ENCODE measurements around the gene AGA.

AGA gene

DNA sequence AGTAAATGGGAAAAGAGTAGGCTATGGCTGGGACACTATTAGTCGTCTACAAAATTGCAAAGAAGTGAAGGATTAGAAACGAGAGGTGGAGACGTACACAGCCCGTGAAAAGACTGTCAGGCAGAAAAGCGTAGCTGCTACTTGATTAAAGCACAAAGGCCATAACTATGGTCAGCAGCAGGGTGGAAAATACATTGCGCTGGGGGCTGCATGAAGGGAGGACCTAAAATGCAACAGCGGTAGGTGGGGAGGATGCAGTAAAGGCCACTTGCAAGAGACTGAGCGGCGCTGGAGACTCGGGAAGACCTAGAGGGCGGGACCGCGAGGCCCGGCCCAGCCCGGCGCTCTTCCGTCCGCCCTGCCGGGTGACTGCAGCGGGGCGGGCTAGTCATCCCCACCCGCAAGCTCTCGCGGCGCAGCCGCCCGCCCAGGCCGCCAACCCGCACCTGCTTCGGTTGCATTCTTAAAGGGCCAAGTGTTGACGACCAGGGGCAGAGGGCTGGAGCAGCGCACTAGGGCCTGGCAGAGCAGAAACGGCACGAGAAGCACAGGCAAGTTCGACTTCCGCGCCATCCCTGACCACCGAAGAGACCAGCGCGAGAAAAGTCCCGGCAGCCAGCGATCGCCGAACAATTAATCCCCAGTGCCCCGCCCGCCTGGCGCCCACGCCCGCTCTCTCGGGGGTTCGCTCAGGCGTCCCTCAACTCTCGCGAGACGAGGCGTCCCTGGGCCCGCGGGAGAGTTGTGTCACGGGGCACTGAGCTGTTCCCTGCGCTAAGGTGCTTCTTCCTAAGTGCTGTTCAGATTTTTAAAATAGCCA lies at the start of gene AGA:
Gene AGA (minus strand): TSS at position 635 of the 820 bp plus-strand sequence. CDS start 62 bp downstream, at position 573.
- Mint-ChIP-seq H3K4me1 (peaks cover 9 to 21% of the 10 kb centered on the region in 2 donors), H3K27me3 (no peaks in the 10 kb centered on the region), H3K4me3 (peak within 1 kb of the TSS; percentile 87), H3K9me3 (no peaks in the 10 kb centered on the region), H3K27ac (peak within 1 kb of the TSS; percentile 91), H3K36me3 (peaks cover 3 to 6% of the 10 kb centered on the region in 2 donors)
- ATAC-seq (replicated peaks) (peak; percentile 91 to 94), DNase-seq (peak; percentile 97)

DNA sequence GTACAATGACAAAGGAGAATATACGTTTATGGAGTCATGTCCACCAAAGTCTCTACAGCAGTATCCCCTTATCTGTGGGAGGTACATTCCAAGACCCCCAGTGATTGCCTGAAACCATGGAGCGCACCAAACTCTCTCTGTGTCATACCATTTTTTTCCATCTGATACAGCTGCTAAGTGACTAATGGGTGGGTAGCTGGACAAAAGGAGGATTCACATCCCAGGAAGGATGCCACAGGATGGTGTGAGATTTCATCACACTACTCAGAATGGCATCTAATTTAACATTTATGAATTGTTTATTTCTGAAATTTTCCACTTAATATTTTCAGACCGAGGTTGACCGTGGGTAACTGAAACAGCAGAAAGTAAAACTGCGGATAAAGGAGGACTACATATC lies 49.8 kb upstream of the AGA start:
- DNase-seq (no peak), ATAC-seq (replicated peaks) (no peak)
- no peaks in the 10 kb centered on the region for H3K4me1 Mint-ChIP-seq
- H3K27ac Mint-ChIP-seq, result no peak overlapping the region
- H3K27me3 Mint-ChIP-seq, result no peaks in the 10 kb centered on the region
- H3K9me3 Mint-ChIP-seq, result no peaks in the 10 kb centered on the region
- no peak overlapping the region for H3K4me3 Mint-ChIP-seq
- peaks cover 0 to 10% of the 10 kb centered on the region in 2 donors for H3K36me3 Mint-ChIP-seq

DNA sequence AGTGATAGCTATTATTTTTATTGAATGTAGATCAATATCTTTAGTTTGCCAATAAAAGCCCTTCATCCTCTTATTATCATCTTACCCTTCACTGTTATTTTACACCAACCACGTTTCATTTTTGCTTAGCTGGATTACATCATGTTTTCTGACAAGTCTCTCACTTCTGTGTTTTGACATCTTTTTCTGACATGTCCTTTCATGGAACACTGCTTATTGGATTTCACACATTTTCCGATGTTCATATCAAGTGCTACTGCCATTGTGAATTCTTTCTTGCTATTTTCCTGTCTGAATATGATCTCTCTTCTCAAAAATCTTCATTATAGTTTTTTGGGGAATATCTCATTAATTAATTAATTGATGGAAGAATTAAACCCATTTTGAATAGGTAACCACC lies 48.5 kb upstream of the AGA start:
- no peak for ATAC-seq (replicated peaks)
- no peak overlapping the region for H3K4me3 Mint-ChIP-seq
- no peaks in the 10 kb centered on the region for H3K4me1 Mint-ChIP-seq
- H3K27me3 Mint-ChIP-seq, result no peaks in the 10 kb centered on the region
- H3K27ac Mint-ChIP-seq, result no peak overlapping the region
- no peak for DNase-seq
- no peaks in the 10 kb centered on the region for H3K9me3 Mint-ChIP-seq
- H3K36me3 Mint-ChIP-seq, result peaks cover 0 to 5% of the 10 kb centered on the region in 2 donors

DNA sequence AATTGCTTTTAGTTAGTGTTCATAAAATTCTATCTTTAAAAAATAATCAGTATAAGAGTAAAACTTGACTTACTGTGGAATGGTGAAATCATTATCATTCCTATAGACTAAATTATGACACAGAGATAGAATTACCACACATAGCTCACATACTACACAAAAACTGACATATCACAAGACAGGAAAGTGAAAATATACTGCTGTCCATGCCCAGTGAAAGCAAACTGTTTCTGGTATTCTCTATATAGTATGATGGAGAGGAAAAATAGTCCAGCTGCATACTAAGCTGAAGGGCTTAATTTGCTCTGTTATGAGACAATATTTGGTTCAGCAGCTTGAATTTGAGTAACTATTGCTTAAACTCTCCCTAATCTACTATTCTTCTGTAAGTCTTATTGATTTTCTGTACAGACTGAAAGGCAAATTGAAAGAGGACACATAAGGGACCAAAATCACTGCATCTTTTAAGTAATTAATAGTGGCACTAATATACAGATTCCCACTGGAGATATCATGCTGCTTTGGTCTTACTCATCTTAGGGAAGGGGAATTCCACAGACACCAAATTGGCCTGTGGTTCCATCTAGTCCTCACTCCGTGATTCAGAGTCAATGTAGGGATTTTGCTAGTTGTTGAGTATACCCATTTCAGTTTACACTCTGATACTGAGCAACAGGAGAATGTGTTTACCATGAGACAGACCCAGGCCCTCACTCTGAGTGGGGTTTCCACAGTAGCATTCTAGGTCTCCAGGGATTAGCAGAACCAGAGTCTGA lies 47.4 kb upstream of the AGA start:
- Mint-ChIP-seq H3K4me1 (no peaks in the 10 kb centered on the region), H3K27me3 (no peaks in the 10 kb centered on the region), H3K27ac (no peak overlapping the region), H3K36me3 (peaks cover 0 to 5% of the 10 kb centered on the region in 2 donors), H3K4me3 (no peak overlapping the region), H3K9me3 (no peaks in the 10 kb centered on the region)
- DNase-seq (no peak), ATAC-seq (replicated peaks) (no peak)

DNA sequence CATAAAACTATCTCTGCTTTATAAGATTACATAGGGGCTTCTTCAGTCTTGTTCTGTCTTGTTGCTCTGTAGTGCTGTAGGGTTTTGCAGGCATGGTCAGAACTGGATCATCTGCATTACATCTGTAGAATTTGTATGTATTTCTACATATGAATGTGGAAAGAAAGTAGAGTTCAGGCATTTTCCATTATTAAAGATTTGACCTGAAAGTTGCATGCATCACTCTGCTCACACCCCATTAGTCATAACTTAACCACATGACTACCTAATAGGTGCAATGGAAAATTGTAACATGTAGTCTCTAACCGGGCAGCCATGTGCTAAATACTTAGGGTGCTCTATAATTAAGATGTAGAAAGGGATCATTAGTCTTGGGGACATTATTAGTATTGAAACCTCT lies 45.7 kb upstream of the AGA start:
- Mint-ChIP-seq H3K27me3 (no peaks in the 10 kb centered on the region), H3K4me3 (no peak overlapping the region), H3K4me1 (no peaks in the 10 kb centered on the region), H3K9me3 (no peaks in the 10 kb centered on the region), H3K27ac (no peak overlapping the region), H3K36me3 (peaks cover 0 to 5% of the 10 kb centered on the region in 2 donors)
- DNase-seq, result no peak
- no peak for ATAC-seq (replicated peaks)

DNA sequence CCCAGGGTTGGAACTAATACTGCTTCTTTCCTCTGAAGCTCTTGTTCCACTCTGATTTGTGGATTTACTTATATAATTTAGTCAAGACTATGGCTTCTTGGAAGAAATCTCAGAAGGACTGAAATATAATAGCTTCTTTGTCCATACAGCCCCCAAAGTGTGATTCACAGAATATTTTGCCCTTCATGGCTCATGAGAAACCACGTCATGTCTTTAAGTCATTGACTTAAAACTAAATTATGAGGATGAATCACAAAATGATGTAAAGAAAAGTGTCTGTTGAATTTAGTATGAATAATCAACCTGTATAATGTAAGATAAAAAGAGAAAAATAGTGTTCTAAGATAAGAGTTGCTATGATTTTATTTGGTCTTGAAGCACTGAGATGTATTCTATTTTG lies 43.3 kb upstream of the AGA start:
- Mint-ChIP-seq H3K9me3 (no peaks in the 10 kb centered on the region), H3K4me3 (no peak overlapping the region), H3K4me1 (no peaks in the 10 kb centered on the region), H3K27me3 (no peaks in the 10 kb centered on the region), H3K27ac (no peak overlapping the region), H3K36me3 (peaks cover 0 to 5% of the 10 kb centered on the region in 2 donors)
- DNase-seq (no peak), ATAC-seq (replicated peaks) (no peak)

DNA sequence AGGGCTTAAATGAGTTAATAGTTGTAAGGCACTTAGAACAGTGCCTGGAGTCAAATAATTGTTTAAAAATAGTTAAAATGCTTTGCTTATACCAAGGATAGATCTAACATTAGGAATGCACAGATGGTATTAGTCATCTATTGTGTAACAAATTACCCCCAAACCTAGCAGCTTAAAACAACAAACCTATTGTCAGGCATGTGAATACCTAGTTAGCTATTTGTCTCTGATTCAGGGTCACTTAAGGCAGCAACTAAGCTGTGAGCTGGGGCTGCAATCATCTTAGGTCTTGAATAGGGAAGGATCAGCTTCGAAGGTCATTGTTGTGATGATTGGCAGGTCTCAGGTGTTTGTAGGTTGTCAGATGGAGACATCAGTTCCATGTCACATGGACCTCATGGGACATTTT lies 42.4 kb upstream of the AGA start:
- no peak overlapping the region for H3K27ac Mint-ChIP-seq
- no peak for DNase-seq
- H3K4me1 Mint-ChIP-seq, result no peaks in the 10 kb centered on the region
- H3K4me3 Mint-ChIP-seq, result no peak overlapping the region
- H3K36me3 Mint-ChIP-seq, result peaks cover 0 to 5% of the 10 kb centered on the region in 2 donors
- no peaks in the 10 kb centered on the region for H3K27me3 Mint-ChIP-seq
- ATAC-seq (replicated peaks), result no peak
- no peaks in the 10 kb centered on the region for H3K9me3 Mint-ChIP-seq

DNA sequence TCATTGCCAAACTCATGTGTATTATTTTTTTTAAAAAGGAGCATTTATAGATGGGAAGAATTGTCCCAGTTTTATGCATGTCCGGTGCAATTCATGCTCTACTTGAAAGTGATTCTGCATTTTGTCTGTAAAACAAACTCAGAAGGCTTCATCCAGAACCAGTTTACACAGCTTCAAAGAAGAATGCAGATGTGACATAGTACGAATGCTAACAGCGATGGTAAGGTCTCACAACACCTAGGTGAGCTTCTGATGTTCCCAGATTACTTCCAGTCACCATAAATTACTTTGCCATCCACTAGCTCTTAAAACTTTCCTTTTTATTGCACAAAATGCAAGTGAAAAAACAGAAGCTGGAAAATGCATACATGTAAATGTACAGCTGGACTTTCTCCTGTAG lies 41.5 kb upstream of the AGA start:
- peaks cover 0 to 5% of the 10 kb centered on the region in 2 donors for H3K36me3 Mint-ChIP-seq
- H3K9me3 Mint-ChIP-seq, result no peaks in the 10 kb centered on the region
- ATAC-seq (replicated peaks) (no peak), DNase-seq (no peak)
- no peaks in the 10 kb centered on the region for H3K27me3 Mint-ChIP-seq
- H3K4me3 Mint-ChIP-seq, result no peak overlapping the region
- H3K27ac Mint-ChIP-seq, result no peak overlapping the region
- H3K4me1 Mint-ChIP-seq, result no peaks in the 10 kb centered on the region

DNA sequence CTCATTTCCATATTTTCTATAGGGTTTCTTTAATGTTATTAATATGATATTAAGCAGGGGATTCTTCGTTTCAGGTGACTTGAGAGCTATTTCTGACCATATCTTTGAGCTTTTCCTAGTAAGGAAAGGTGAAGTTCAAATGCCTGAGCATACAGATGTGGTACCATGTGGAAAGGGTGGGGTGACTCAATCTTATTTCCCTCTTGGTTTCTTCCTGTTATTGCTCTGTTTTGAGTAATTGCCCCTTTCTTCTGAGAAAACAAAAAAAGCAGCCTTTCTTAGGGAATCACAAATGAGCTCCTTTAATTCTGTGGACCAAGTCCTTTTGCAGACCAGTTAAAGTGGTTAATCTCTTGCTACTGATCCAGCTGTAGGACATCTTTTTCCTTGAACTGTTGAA lies 41.0 kb upstream of the AGA start:
- H3K36me3 Mint-ChIP-seq, result peaks cover 0 to 5% of the 10 kb centered on the region in 2 donors
- H3K4me1 Mint-ChIP-seq, result no peaks in the 10 kb centered on the region
- H3K27me3 Mint-ChIP-seq, result no peaks in the 10 kb centered on the region
- ATAC-seq (replicated peaks), result no peak
- H3K27ac Mint-ChIP-seq, result no peak overlapping the region
- H3K9me3 Mint-ChIP-seq, result no peaks in the 10 kb centered on the region
- DNase-seq, result no peak
- H3K4me3 Mint-ChIP-seq, result no peak overlapping the region

DNA sequence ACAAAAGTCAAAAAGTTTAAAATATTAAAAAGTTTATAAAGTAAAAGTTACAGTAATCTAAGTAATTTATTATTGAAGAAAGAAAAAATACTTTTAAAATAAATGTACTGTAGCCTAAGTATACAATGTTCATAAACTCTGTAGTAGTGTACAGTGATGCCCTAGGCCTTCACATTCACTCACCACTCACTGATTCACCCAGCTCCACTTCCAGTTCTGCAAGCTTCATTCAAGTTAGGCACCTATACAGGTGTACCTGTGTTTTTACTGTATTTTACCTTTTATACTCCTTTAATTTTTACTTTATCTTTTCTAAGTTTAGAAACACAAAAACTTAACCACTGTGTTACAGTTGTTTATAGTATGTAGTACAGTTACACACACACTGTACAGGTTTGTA lies 40.1 kb upstream of the AGA start:
- H3K27me3 Mint-ChIP-seq, result no peaks in the 10 kb centered on the region
- H3K4me3 Mint-ChIP-seq, result no peak overlapping the region
- no peak for DNase-seq
- H3K27ac Mint-ChIP-seq, result no peak overlapping the region
- no peaks in the 10 kb centered on the region for H3K9me3 Mint-ChIP-seq
- ATAC-seq (replicated peaks), result no peak
- H3K36me3 Mint-ChIP-seq, result peaks cover 0 to 1% of the 10 kb centered on the region in 2 donors
- no peaks in the 10 kb centered on the region for H3K4me1 Mint-ChIP-seq

DNA sequence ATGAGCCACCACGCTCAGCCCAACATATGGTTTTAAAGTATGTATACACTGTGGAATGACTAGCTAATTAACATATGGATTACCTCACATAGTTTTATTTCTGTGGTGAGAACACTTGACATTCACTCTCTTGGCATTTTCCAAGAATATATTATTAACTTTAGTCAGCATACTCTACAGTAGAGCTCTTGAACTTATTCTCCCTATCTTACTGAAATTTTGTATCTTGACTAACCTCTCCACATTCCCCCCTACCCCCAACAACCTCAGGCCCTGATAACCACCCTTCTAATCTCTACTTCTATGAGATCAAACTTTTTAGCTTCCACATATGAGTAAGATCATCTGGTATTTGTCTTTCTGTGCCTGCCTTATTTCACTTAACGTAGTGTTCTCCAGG lies 38.6 kb upstream of the AGA start:
- Mint-ChIP-seq H3K4me1 (no peaks in the 10 kb centered on the region), H3K36me3 (no peaks in the 10 kb centered on the region), H3K27ac (no peak overlapping the region), H3K4me3 (no peak overlapping the region), H3K27me3 (no peaks in the 10 kb centered on the region), H3K9me3 (no peaks in the 10 kb centered on the region)
- ATAC-seq (replicated peaks), result no peak
- no peak for DNase-seq

DNA sequence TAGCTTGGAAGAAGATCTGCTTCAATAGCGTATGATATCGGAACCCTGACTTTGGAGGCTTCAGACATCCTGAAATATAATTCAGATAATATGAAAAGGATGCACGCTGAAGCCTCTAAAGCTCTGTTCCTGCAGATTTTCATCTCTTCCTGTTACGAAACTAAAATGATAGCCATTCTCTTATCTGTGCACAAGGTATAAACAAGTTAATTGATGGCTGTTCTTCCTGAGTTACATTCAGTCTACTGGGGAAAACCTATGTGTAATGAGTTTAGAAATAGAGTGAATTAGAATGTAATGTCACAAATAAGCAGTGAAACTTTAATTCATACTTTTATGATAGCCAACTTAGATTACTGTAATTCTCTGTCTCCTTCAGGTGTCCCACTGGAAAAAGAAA lies 36.8 kb upstream of the AGA start:
- H3K36me3 Mint-ChIP-seq, result no peaks in the 10 kb centered on the region
- no peaks in the 10 kb centered on the region for H3K27me3 Mint-ChIP-seq
- DNase-seq, result no peak
- H3K27ac Mint-ChIP-seq, result no peak overlapping the region
- H3K9me3 Mint-ChIP-seq, result no peaks in the 10 kb centered on the region
- H3K4me3 Mint-ChIP-seq, result no peak overlapping the region
- ATAC-seq (replicated peaks), result no peak
- no peaks in the 10 kb centered on the region for H3K4me1 Mint-ChIP-seq

DNA sequence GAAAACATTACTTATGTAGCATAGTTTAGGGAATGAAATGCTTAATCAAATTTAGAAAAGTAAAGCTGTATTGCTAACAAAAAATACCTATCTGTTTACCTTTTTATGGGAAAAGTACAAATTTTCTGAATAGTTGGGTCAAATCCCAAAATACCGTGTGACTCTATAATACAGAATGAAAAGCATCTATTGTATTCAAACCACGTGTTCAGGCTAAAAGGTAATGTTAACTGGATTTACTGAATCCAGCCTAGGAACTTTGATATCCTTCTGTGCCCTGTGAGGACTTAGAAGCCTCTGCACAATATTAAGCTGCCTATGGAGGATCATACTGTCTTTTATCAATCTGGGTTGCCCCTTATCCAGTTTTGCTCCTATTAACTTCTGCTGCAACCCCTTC lies 36.3 kb upstream of the AGA start:
- Mint-ChIP-seq H3K4me1 (no peaks in the 10 kb centered on the region), H3K27ac (no peak overlapping the region), H3K36me3 (no peaks in the 10 kb centered on the region), H3K9me3 (no peaks in the 10 kb centered on the region), H3K4me3 (no peak overlapping the region), H3K27me3 (no peaks in the 10 kb centered on the region)
- ATAC-seq (replicated peaks), result no peak
- no peak for DNase-seq

DNA sequence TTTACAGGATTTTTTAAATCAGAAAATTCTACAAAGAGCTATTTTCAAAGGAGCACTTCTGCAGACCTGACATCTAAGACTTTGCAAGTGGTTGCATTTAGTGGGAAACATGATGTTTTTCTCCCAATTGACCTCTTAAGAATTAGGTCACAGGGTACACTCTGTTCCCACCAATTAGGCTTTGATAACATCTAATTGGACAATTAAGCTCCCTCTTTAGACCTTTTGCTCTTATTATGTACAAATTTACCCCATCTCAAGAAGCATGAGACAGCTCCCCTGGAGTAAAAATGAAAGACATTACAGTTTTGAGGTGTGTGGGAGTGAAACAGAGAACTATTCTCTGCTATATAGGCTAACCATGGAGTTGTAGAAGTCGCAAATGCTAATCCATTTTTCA lies 31.8 kb upstream of the AGA start:
- no peak for DNase-seq
- H3K4me1 Mint-ChIP-seq, result no peaks in the 10 kb centered on the region
- H3K27ac Mint-ChIP-seq, result no peak overlapping the region
- no peaks in the 10 kb centered on the region for H3K27me3 Mint-ChIP-seq
- H3K36me3 Mint-ChIP-seq, result peaks cover 0 to 3% of the 10 kb centered on the region in 2 donors
- H3K4me3 Mint-ChIP-seq, result no peak overlapping the region
- H3K9me3 Mint-ChIP-seq, result no peaks in the 10 kb centered on the region
- ATAC-seq (replicated peaks), result no peak

DNA sequence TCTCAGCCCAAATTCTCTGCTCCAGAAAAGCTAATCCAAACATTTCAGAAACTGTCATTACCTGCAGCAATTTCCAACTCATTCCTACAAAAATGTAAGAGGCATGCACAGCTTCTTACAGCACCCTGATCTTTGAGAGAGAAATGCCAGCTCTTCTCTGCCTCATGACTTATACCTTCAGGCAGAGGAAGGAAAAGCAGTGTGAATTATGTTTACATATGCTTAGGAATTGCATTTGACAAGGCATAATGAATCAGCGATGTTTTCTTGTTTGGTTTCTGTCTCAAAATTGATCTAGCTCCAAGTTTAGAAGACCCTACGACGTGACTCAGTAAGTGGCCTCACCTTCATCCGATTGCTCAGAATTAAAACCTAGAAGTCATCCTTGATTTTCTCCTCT lies 21.8 kb upstream of the AGA start:
- Mint-ChIP-seq H3K9me3 (no peaks in the 10 kb centered on the region), H3K36me3 (no peaks in the 10 kb centered on the region), H3K27ac (no peak overlapping the region), H3K4me1 (no peaks in the 10 kb centered on the region), H3K4me3 (no peak overlapping the region), H3K27me3 (no peaks in the 10 kb centered on the region)
- ATAC-seq (replicated peaks), result no peak
- no peak for DNase-seq
